Keratinocyte (primary cell): ENCODE results near the gene SCAF1. TPM values are rescaled to one million over a fixed set of nuclear protein-coding genes. Genes with fewer than 3 reads are reported as not detected.

Experiments
- DNase-seq: peaks from one replicate; pipeline ENCODE4 v3.0.0-alpha.2; 2011; ENCODE audit warnings: low read depth, missing footprints, low spot score
- FAIRE-seq: peaks from 2 replicates; lab custom pipeline; 2011; peaks lifted over from hg19 to GRCh38; lab: Jason Lieb, UNC
- H2AFZ ChIP-seq: 2 replicates; pipeline ENCODE4 v1.6.0; 2012; ENCODE audit warnings: low read length, control low read depth, inconsistent platforms; ENCODE audit not compliant: control insufficient read depth
- H3K27ac ChIP-seq: 2 replicates; pipeline ENCODE4 v1.5.1; 2011; ENCODE audit warnings: low read length; ENCODE audit not compliant: control insufficient read depth, insufficient read depth
- H3K27me3 ChIP-seq: 3 replicates; pipeline ENCODE4 v1.6.0; 2011; ENCODE audit warnings: low read length; ENCODE audit not compliant: control insufficient read depth, insufficient read depth; ENCODE audit errors: extremely low read depth
- H3K36me3 ChIP-seq, 2 experiments: 2 replicates in 1 of 2; 3 replicates in 1 of 2; pipeline ENCODE4 v1.5.1; 2011; ENCODE audit warnings: low read length in 2 of 2, mild to moderate bottlenecking in 1 of 2; ENCODE audit not compliant: control insufficient read depth in 2 of 2, insufficient read depth in 2 of 2; ENCODE audit errors: extremely low read depth in 1 of 2
- H3K4me1 ChIP-seq: 3 replicates; pipeline ENCODE4 v1.5.1; 2011; ENCODE audit warnings: low read length; ENCODE audit not compliant: control insufficient read depth, insufficient read depth; ENCODE audit errors: extremely low read depth
- H3K4me2 ChIP-seq: 3 replicates; pipeline ENCODE4 v1.6.0; 2011; ENCODE audit warnings: low read depth, low read length; ENCODE audit not compliant: control insufficient read depth, insufficient read depth; ENCODE audit errors: extremely low read depth
- H3K4me3 ChIP-seq, 3 experiments: fragments of 200-600 bp in 1 of 3; sonication (generic) in 1 of 3; 2 replicates in 2 of 3; 3 replicates in 1 of 3; pipeline ENCODE4 v1.5.1; 2011 to 2016; ENCODE audit warnings: low read length in 3 of 3, mild to moderate bottlenecking in 3 of 3, control low read depth in 2 of 3, inconsistent platforms in 1 of 3, low read depth in 1 of 3, mixed read lengths in 1 of 3, mixed run types in 1 of 3, moderate library complexity in 1 of 3; ENCODE audit not compliant: control insufficient read depth in 2 of 3, insufficient read depth in 2 of 3; ENCODE audit errors: extremely low read depth in 1 of 3
- H3K79me2 ChIP-seq: 2 replicates; pipeline ENCODE4 v1.6.0; 2012; ENCODE audit warnings: low read length; ENCODE audit not compliant: control insufficient read depth, insufficient read depth
- H3K9ac ChIP-seq: 3 replicates; pipeline ENCODE4 v1.6.0; 2011; ENCODE audit warnings: low read length; ENCODE audit not compliant: control insufficient read depth, insufficient read depth; ENCODE audit errors: extremely low read depth
- H3K9me1 ChIP-seq: 3 replicates; pipeline ENCODE4 v1.6.0; 2011; ENCODE audit warnings: low read length; ENCODE audit not compliant: control insufficient read depth, insufficient read depth; ENCODE audit errors: extremely low read depth
- H3K9me3 ChIP-seq: 2 replicates; pipeline ENCODE4 v1.5.1; 2012; ENCODE audit warnings: low read depth, low read length; ENCODE audit not compliant: control insufficient read depth
- H4K20me1 ChIP-seq: 3 replicates; pipeline ENCODE4 v1.6.0; 2011; ENCODE audit warnings: low read length; ENCODE audit not compliant: control insufficient read depth, insufficient read depth; ENCODE audit errors: extremely low read depth
- CTCF ChIP-seq, 3 experiments: IDR thresholded peaks in 1 of 3; conservative IDR thresholded peaks in 1 of 3; optimal IDR thresholded peaks in 1 of 3; 2 replicates in 2 of 3; 3 replicates in 1 of 3; pipeline versions ENCODE3 to v1.5.1; 2011; ENCODE audit warnings: low read length in 3 of 3, mild to moderate bottlenecking in 3 of 3, moderate library complexity in 2 of 3, control low read depth in 1 of 3, inconsistent platforms in 1 of 3; ENCODE audit not compliant: insufficient read depth in 2 of 3; ENCODE audit errors: extremely low read depth in 1 of 3
- EZH2 ChIP-seq: IDR thresholded peaks from one replicate; pipeline ENCODE4 v1.6.1; 2012; ENCODE audit warnings: inconsistent platforms, mild to moderate bottlenecking, low read length, moderate library complexity
- dilution Hi-C: fragments of 300-500 bp; cut with MboI; formaldehyde crosslinking; loops from one replicate; pipeline ENCODE4 v1.7.0; 2020; ENCODE audit warnings: low sequenced_read_pairs; ENCODE audit not compliant: extremely low pct_ligation_motif_present
- polyA plus RNA-seq, 5 experiments: library from polyadenylated mRNA; depleted of rRNA in 3 of 5; stranded (reverse) in 3 of 5; stranded (forward) in 1 of 5; unstranded in 1 of 5; fragments of >200 nt; gene quantifications; 1 replicate in 1 of 5; 2 replicates in 3 of 5; 3 replicates in 1 of 5; pipeline versions ENCODE4 v1.2.1 to v1.2.3, GENCODE V29; 2011 to 2012; ENCODE audit warnings: missing spikeins in 2 of 5, low read depth in 1 of 5, low replicate concordance in 1 of 5

SCAF1 gene
- polyA plus RNA-seq, 1 donor (not counting 4 experiments of a cell fraction or from before 2014, with no cell fraction given) = 3.4 TPM

- peak overlapping the region; percentile 99 for H3K9ac ChIP-seq
- H3K4me2 ChIP-seq = peak overlapping the region; percentile 16
- H2AFZ ChIP-seq = peak overlapping the region; percentile 36
- no peaks in the 10 kb centered on the region for H3K9me3 ChIP-seq
- H4K20me1 ChIP-seq = peaks cover 25% of the 10 kb centered on the region
- FAIRE-seq (peak; percentile 81), DNase-seq (peak; percentile 100)
- dilution Hi-C loops = no loop called here
- H3K36me3 ChIP-seq = peaks cover 10 to 11% of the 10 kb centered on the region in 2 experiments
- TF ChIP-seq CTCF (optimal IDR thresholded peaks at IDR 0.05 in 1 of 3, IDR thresholded peaks at IDR 0.05 in 1 of 3, conservative IDR thresholded peaks at IDR 0.05 in 1 of 3; ENCODE audit: extremely low read depth in 1 of 3, insufficient read depth in 2 of 3, low read length in 3 of 3) (no peak), EZH2 (no peak)
- H3K27ac ChIP-seq = peak overlapping the region; percentile 99
- H3K79me2 ChIP-seq = peaks cover 43% of the 10 kb centered on the region
- H3K9me1 ChIP-seq = no peaks in the 10 kb centered on the region
- H3K27me3 ChIP-seq = no peaks in the 10 kb centered on the region
- peak overlapping the region; percentile 90 to 97 (median 96) for H3K4me3 ChIP-seq
- H3K4me1 ChIP-seq = peaks cover 24% of the 10 kb centered on the region
These were observed 34.8 kb downstream of the SCAF1 start for GRCh38 chr19:49676784-49677230.

- H3K36me3 ChIP-seq = peaks cover 16% of the 10 kb centered on the region in 2 experiments
- peak within 1 kb of the TSS; percentile 99 for H3K27ac ChIP-seq
- H3K79me2 ChIP-seq = peaks cover 47% of the 10 kb centered on the region
- H3K9me3 ChIP-seq = no peaks in the 10 kb centered on the region
- peak within 1 kb of the TSS; percentile 98 for H3K4me2 ChIP-seq
- H2AFZ ChIP-seq = peak within 1 kb of the TSS; percentile 99
- no peak for DNase-seq
- no peak for TF ChIP-seq EZH2
- no peak for TF ChIP-seq CTCF (optimal IDR thresholded peaks at IDR 0.05 in 1 of 3, IDR thresholded peaks at IDR 0.05 in 1 of 3, conservative IDR thresholded peaks at IDR 0.05 in 1 of 3; ENCODE audit: extremely low read depth in 1 of 3, insufficient read depth in 2 of 3, low read length in 3 of 3)
- dilution Hi-C loops = no loop called here
- peak within 1 kb of the TSS; percentile 90 to 97 (median 96) for H3K4me3 ChIP-seq
- FAIRE-seq = no peak
- peak within 1 kb of the TSS; percentile 99 for H3K9ac ChIP-seq
- H3K9me1 ChIP-seq = no peaks in the 10 kb centered on the region
- H4K20me1 ChIP-seq = peaks cover 27% of the 10 kb centered on the region
- peaks cover 24% of the 10 kb centered on the region for H3K4me1 ChIP-seq
- H3K27me3 ChIP-seq = no peaks in the 10 kb centered on the region
These were observed 35.4 kb downstream of the SCAF1 start, which contains the start of gene PRMT1 for GRCh38 chr19:49677231-49677900. PRMT1 (plus strand) TSS chr19:49677271; CDS start chr19:49677281, 10 bp downstream.
